ENCODE results near the gene JMY. TPM values are rescaled to one million over a fixed set of nuclear protein-coding genes. Genes with fewer than 3 reads are reported as not detected.

Gene JMY
- polyA plus RNA-seq, 1 of the 3 experiments (the other 2 are of a cell fraction) = 1.7 TPM

- Histone ChIP-seq H3K27me3 (ENCODE audit: insufficient read depth) (no peaks in the 10 kb centered on the region), H2AFZ (ENCODE audit: low read depth) (no peak overlapping the region), H3K9me2 (no peaks in the 10 kb centered on the region), H4K20me1 (ENCODE audit: insufficient read depth) (no peaks in the 10 kb centered on the region), H3F3A (replicated peaks; ENCODE audit: insufficient read depth) (no peaks in the 10 kb centered on the region), H3K79me2 (ENCODE audit: insufficient read depth) (no peaks in the 10 kb centered on the region), H3K9ac (no peak overlapping the region), H3K4me3 (ENCODE audit: low read depth in 2 of 2, low read length in 1 of 2) (no peak overlapping the region), H3K9me3 (no peaks in the 10 kb centered on the region), H3K4me2 (no peak overlapping the region), H3K36me3 (replicated peaks in 1 of 2; ENCODE audit: control insufficient read depth in 1 of 2, insufficient read depth in 2 of 2, low read length in 1 of 2) (peaks cover 22 to 23% of the 10 kb centered on the region in 2 experiments), H3K4me1 (ENCODE audit: control insufficient read depth in 1 of 2, insufficient read depth in 2 of 2, low read depth in 1 of 2, low read length in 1 of 2) (no peaks in the 10 kb centered on the region), H3K27ac (ENCODE audit: low read depth in 2 of 2, low read length in 1 of 2) (peak overlapping the region in 1 of 2 experiments; percentile 19; a peak in 1 of 4 replicates)
- 95% methylated on average over 3 of the region's 3 CpGs for WGBS (ENCODE audit: low lambda C conversion rate)
- CTCF ChIA-PET = interaction anchor here (0.7 kb wide), 1 partner anchor 169 kb away, joined by 3 read pairs; no protein-coding TSS in a partner anchor
- TF ChIP-seq USF2 (IDR thresholded peaks at IDR 0.05; ENCODE audit: borderline replicate concordance, low read depth, low read length) = no peak
- TF ChIP-seq SMC3 (IDR thresholded peaks at IDR 0.05; ENCODE audit: low read depth, low read length) = no peak
- TF ChIP-seq EZH2phosphoT487 (IDR thresholded peaks at IDR 0.05; ENCODE audit: borderline replicate concordance, low read depth) = no peak
- POLR2A ChIA-PET = no interaction called here
- DNase-seq = no peak
These were observed 83.1 kb downstream of the JMY start for GRCh38 chr5:79318935-79319614.

- Histone ChIP-seq H3K4me2 (no peak overlapping the region), H3F3A (replicated peaks; ENCODE audit: insufficient read depth) (no peaks in the 10 kb centered on the region), H3K27ac (ENCODE audit: low read depth in 2 of 2, low read length in 1 of 2) (no peak overlapping the region), H3K9ac (no peak overlapping the region), H3K4me3 (ENCODE audit: low read depth in 2 of 2, low read length in 1 of 2) (no peak overlapping the region), H3K79me2 (ENCODE audit: insufficient read depth) (no peaks in the 10 kb centered on the region), H3K9me3 (no peaks in the 10 kb centered on the region), H2AFZ (ENCODE audit: low read depth) (no peak overlapping the region), H3K4me1 (ENCODE audit: control insufficient read depth in 1 of 2, insufficient read depth in 2 of 2, low read depth in 1 of 2, low read length in 1 of 2) (no peaks in the 10 kb centered on the region), H4K20me1 (ENCODE audit: insufficient read depth) (no peaks in the 10 kb centered on the region), H3K36me3 (replicated peaks in 1 of 2; ENCODE audit: control insufficient read depth in 1 of 2, insufficient read depth in 2 of 2, low read length in 1 of 2) (no peaks in the 10 kb centered on the region), H3K27me3 (ENCODE audit: insufficient read depth) (no peaks in the 10 kb centered on the region), H3K9me2 (no peaks in the 10 kb centered on the region)
- DNase-seq = no peak
- POLR2A ChIA-PET = no interaction called here
- CTCF ChIA-PET = no interaction called here
- WGBS (ENCODE audit: low lambda C conversion rate) = 72% methylated on average over 4 of the region's 4 CpGs
- TF ChIP-seq SIN3A (IDR thresholded peaks at IDR 0.05; ENCODE audit: borderline replicate concordance, low read depth, low read length) = no peak
- TF ChIP-seq EP300 (IDR thresholded peaks at IDR 0.05; ENCODE audit: borderline replicate concordance in 1 of 2, low read depth in 1 of 2, low read length in 1 of 2) = no peak
- no peak for TF ChIP-seq ELF1 (IDR thresholded peaks at IDR 0.05)
- TF ChIP-seq POLR2AphosphoS5 (IDR thresholded peaks at IDR 0.05; ENCODE audit: low read depth, low read length) = no peak
- TF ChIP-seq NFIC (IDR thresholded peaks at IDR 0.05; ENCODE audit: borderline replicate concordance) = no peak
- TF ChIP-seq FOXM1 (IDR thresholded peaks at IDR 0.05; ENCODE audit: low read depth) = no peak
- TF ChIP-seq CTCF (IDR thresholded peaks at IDR 0.05) = no peak
- TF ChIP-seq REST (IDR thresholded peaks at IDR 0.05; ENCODE audit: low read depth, low read length) = no peak
- no peak for TF ChIP-seq TCF12 (IDR thresholded peaks at IDR 0.05)
- TF ChIP-seq RXRA (IDR thresholded peaks at IDR 0.05; ENCODE audit: borderline replicate concordance, low read depth) = no peak
- no peak for TF ChIP-seq TAF1 (IDR thresholded peaks at IDR 0.05; ENCODE audit: borderline replicate concordance, low read depth, low read length)
- no peak for TF ChIP-seq RFX5 (IDR thresholded peaks at IDR 0.05; ENCODE audit: low read length)
These were observed 93.5 kb downstream of the JMY start for GRCh38 chr5:79329453-79329852.
